A204.1 (cell line): ENCODE data around the gene EPHA6.
A peak's percentile ranks its signal among the peaks of the same experiment; 100 is the strongest.

ENCODE experiments used
- FAIRE-seq: peaks from 2 replicates; lab custom pipeline; 2012; peaks lifted over from hg19 to GRCh38; lab: Jason Lieb, UNC

The EPHA6 gene

DNA sequence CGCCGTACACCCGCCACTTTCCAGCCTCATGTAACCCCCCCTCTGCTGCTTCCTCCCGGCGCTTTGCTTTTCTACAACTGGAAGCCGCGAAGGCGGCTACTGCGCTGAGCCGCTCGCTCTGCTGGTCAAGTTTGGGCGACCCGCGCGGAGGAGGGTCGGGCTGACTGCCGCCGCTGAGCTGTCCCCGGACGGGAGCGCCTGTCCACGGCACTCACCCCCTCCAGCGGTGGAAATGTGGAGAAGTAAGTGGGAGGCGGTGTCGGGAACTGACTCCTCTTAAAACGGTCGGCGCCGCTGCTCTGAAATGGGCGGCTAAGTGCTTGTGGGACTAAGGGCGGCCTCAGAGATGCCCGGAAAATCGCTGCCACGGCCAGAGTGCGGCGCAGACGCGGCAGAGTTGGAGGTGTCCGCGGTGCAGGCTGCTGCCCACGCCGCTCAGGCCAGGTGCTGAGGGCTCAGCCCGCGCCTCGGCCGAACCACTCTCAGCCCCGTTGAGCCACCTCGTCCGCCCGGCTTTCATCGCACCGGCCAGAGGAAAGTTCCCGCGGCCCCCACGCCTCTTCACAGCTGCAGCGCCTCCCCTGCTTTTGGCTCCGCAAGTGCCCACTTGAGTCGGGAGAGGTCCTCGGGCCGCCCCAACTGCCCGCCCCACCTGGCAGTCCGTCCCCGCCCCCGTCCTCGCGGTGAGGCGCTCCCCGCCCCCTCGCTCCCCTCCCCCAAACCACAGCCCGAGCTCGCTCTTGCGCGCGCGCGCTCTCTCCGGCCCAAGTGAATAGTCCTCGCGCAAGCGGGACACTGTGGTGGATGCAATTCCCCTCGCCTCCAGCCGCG is at the start of gene EPHA6:
Gene EPHA6 (plus strand): TSS at position 775 of the 831 bp plus-strand sequence.
- no peak for FAIRE-seq

DNA sequence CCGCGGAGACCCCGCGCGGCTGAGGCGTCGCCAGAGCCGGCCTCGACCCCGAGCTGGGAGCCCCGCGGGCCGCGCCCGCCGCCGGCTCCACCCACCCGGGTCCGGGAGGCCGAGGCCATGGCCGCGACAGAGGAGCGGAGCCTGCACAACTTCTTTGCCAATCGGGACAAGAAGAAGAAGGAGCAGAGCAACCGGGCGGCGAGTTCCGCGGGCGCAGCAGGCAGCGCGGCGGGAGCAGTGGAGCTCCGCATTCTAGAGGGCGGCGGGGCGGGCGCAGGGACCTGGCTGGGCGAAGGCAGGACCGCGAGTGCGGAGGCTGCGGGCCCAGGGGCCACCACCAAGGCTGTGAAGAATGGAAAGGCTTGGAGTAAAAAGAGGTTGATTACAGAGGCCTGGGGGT is 37.6 kb upstream of the EPHA6 start:
- no peak for FAIRE-seq

DNA sequence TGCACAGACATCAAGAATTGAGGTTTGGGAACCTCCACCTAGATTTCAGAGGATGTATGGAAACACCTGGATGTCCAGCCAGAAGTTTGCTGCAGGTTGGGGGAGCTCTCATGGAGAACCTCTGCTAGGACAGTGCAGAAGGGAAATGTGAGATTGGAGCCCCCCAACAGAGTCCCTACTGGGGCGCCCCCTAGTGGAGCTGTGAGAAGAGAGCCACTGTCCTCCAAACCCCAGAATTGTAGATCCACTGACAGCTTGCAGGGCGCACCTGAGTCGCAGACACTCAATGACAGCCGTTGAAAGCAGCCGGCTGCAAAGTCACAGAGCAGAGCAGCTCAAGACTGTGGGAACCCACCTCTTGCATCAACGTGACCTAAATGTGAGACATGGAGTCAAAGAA is 34.6 kb upstream of the EPHA6 start:
- FAIRE-seq, result no peak

- FAIRE-seq, result no peak
Observed at GRCh38 chr3:96796101-96796500, 18.3 kb upstream of the EPHA6 start.

DNA sequence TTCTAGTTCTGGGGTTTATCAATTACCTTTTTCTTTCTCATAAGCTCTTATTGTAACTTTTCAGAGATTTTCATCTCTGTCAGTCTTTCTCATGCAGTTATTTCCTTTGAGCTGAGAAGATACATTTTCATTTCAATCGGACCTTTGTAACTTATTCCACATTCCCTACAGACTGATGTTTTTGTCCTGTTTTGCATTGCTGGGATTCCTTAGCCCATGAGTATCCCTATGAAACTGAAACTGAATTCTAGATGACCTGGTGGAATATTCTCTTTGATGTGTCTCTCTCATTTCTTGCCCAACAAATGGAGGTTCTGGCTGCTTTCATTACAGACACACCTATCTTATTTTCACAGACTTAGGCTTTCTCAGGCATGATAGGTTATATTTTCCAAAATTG is 10.5 kb upstream of the EPHA6 start:
- no peak for FAIRE-seq

GRCh38 chr3:96806341-96806740 is 8.1 kb upstream of the EPHA6 start:
- no peak for FAIRE-seq

DNA sequence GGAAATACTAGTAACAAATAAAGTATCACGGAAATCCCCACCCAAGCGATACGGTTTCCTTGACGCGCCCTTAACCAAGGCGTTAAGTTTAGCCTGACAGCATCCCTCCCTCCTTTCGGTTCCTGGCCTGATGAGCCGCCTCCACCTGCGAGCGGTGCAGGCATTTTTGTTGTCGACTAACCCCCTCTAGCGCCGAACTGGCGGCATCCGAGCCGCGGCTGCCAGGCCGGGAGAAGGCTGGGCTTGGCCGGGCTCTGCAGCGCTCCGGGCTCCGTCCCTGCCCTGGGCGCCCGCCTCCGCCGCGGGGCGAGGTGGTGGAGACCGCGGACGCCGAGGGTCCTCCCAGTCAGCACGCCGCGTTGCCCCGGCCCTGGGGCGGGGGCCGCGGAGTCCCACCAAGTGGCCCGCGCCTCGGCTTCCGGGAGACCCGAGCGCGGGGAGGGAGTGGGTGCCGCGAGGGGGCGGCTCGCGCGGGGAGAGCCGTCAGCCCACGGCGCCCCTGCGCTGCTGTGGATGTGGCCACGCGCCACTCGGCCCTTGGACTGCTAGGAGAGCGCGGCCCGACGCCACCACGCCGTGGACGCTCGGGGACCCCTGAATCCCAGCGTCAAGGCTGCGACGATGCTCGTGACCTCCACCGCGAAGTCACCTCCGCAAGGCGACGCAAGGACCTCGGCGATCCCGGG is 1.1 kb upstream of the EPHA6 start:
- no peak for FAIRE-seq

GRCh38 chr3:96814651-96815567 is 515 bp downstream of the EPHA6 start:
- no peak for FAIRE-seq

- FAIRE-seq, result no peak
Observed at GRCh38 chr3:96831175-96831574, 16.8 kb downstream of the EPHA6 start.

- FAIRE-seq, result no peak
Observed at GRCh38 chr3:96833301-96833700, 18.9 kb downstream of the EPHA6 start.

DNA sequence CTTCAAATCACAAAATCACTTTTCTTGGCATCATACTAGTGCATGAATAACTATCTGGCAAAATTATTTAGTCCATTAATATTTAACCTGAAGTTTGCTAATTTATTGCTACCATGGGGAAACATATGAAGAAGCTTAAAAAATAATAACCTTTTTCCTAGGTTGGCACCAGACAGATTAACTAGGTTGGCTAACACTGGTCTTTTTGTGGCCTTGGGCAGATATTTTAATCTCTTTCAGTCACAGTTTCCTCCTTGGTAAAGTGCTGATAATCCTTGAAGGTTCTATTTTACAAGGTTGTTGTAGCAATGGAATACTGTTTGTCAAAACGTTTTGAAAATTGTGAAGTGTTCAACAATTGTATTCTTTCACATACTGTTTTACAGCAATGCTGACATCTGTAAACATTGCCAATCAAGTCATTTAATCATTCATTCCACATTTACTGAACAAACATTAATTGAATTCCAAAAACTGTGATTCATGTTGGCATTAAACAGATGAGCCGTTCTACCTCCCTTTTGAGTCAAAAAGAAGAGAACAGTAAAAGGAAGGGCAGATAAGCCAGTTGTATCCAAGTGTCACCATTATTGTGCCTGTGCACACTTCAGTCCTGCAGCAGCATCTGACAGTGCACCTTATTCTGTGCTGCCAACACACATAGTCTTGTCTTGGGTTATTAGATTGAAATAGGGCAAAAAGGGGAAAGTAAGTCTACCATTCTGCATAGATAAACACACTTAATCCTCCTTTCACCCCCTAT is 21.9 kb downstream of the EPHA6 start:
- FAIRE-seq, result no peak

- no peak for FAIRE-seq
Observed at GRCh38 chr3:96843505-96844203, 29.3 kb downstream of the EPHA6 start.

DNA sequence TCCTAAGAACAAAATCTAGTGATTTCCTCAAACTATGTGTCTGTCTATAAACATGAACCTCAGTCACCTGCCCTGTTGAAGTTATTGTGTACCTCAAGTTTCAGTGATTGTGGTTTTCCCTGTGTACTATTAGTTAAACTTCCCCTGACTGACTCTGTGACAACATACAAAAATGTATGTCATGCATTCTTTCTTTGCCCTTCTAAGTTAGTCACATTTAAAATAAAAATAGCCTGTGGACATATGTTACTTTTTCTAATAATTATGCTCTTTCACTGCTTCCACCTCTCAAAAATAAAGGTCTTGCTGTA is 29.8 kb downstream of the EPHA6 start:
- FAIRE-seq, result no peak

- no peak for FAIRE-seq
Observed at GRCh38 chr3:96852849-96853248, 38.5 kb downstream of the EPHA6 start.

GRCh38 chr3:96860882-96861281 is 46.5 kb downstream of the EPHA6 start:
- FAIRE-seq, result no peak

- peak; percentile 94 for FAIRE-seq
Observed at GRCh38 chr3:96863129-96863740, 48.8 kb downstream of the EPHA6 start.

DNA sequence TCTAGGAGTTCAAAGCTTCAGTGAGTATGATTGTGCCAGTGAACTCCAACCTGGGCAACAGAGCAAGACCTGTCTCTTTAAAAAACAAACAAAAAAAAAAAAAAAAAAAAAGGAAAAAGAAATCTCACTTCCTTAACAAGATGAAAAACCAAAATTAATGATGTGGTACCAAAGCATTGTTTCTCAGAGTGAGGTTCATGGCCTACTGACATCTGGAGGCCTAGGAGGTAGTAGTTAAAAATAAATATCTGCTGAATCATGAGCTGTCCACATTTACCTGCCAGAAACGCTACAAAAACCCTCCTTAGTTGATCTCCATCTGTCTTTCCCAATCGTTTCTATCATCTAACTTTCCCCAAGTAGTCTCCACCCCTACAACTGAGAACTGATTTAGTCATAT is 51.2 kb downstream of the EPHA6 start:
- FAIRE-seq, result no peak

DNA sequence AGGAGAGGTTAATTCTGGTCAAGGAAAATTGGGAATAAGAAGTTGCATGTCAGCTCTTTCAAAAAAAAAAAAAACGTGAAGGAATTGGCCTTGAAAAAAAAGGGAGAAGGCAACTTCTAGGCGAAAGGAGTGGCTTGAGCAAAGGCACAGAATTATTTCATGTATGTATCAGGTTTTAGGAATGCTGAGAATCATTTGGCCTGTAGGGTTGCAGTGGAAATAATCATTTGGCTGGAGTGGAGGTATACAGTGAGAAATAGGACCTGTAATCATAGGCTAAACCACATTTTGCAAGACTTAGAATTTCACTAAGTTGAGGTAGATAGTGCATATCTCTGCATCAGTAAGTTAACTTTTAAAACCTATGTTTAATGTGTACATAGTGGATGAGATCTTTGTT is 54.9 kb downstream of the EPHA6 start:
- FAIRE-seq, result no peak

DNA sequence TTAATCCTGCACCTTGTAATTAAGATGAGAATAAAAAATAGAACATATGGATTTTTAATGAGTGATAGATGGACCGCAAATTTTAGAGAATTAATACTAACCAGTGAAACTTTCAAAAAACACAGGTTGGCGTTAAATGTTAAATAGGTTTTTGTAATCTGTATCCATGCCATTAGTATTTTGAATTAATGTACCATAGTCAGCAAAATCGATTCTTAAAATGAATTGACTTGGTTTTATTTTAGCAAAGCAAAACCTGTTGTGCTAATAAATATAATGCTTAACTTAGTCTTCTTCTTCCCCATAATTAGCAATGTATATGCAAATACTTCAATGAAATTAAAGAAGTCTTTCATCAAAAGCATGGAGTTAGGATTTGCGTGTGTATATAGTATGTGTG is 63.1 kb downstream of the EPHA6 start:
- no peak for FAIRE-seq

DNA sequence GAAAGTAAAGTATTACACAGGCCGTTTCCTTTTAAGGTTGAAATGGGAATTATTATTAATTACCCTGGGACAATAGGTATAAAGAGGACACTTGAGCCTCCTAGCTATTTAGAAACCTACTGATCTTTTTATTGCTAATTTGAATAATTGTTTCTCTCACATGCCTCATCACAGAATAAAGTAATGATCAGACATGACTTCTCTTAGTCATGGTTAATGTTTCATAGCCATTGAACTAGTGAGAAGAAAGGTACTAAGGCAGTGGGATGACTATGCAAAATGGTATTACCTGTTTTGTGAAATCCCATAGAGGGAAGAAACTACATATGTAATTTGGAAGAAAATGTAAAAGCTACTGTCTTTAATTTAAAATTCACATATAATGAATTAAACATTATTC is 85.6 kb downstream of the EPHA6 start:
- FAIRE-seq, result no peak

GRCh38 chr3:96900566-96900965 is 86.2 kb downstream of the EPHA6 start:
- no peak for FAIRE-seq
